Activated CD4-positive, alpha-beta T cell treated with anti-CD3 and anti-CD28 coated beads, Interleukin-2, amount 50 U/mL, for 4 hours (primary cell): Measurements from ENCODE around the gene OCSTAMP.

Source experiments
- DNase-seq, 2 experiments: peaks; one replicate each; pipeline ENCODE4 v3.0.0-alpha.2; 2020

OCSTAMP gene, protein sequence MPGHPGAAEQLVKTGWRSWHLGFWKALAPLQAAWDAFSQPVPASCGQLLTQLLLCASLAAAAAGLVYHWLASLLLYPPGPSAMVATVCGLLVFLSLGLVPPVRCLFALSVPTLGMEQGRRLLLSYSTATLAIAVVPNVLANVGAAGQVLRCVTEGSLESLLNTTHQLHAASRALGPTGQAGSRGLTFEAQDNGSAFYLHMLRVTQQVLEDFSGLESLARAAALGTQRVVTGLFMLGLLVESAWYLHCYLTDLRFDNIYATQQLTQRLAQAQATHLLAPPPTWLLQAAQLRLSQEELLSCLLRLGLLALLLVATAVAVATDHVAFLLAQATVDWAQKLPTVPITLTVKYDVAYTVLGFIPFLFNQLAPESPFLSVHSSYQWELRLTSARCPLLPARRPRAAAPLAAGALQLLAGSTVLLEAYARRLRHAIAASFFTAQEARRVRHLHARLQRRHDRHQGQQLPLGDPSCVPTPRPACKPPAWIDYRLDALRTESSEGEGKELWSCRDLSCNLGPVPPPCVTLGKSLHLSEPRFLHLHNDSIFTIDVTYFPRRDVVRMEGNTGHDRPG

GRCh38 chr20:46550461-46550860 is at the start of gene OCSTAMP:
Gene OCSTAMP (minus strand): TSS chr20:46550654. CDS start chr20:46550560, 94 bp downstream.
- DNase-seq = no peak

- no peak for DNase-seq
These were observed 49.0 kb upstream of the OCSTAMP start for GRCh38 chr20:46599227-46599987.

DNA sequence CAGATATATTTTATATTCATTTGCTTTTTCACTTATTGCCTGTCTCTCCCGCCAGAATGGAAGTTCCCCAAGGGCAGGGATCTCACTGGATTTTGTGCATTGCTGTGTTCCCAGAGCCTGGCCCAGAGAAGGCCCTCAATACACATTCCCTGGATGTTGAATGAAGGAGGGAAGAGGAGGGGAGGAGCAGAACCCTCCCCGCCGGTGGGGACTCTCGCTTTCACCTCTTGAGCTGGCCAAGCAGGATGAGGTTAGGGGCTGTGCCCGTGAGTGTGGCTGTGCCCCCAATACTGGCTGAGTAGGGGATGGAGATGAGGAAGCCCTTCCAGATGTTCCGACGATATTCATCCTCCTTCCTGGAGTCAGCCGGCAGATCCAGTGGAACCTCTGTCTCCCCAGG is 45.5 kb upstream of the OCSTAMP start:
- no peak for DNase-seq

DNA sequence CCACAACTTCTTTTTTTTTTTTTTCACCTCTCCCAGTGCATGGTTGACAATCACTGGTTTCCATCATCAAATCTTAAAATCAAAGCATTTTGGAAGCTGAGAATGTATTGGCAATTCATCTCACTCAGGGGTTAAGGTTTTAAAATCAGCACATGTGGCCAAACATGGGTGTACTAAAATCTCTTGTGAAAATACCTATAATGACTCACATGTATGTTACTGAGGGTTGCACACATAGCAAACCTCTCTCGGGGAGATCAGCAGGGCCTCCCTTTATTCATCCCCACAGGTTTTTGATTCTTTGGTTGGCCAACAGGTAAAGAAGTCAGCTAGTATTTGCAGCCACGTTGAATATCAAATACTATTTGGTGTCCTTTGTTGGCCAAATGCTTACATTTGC is 44.3 kb upstream of the OCSTAMP start:
- DNase-seq = no peak

DNA sequence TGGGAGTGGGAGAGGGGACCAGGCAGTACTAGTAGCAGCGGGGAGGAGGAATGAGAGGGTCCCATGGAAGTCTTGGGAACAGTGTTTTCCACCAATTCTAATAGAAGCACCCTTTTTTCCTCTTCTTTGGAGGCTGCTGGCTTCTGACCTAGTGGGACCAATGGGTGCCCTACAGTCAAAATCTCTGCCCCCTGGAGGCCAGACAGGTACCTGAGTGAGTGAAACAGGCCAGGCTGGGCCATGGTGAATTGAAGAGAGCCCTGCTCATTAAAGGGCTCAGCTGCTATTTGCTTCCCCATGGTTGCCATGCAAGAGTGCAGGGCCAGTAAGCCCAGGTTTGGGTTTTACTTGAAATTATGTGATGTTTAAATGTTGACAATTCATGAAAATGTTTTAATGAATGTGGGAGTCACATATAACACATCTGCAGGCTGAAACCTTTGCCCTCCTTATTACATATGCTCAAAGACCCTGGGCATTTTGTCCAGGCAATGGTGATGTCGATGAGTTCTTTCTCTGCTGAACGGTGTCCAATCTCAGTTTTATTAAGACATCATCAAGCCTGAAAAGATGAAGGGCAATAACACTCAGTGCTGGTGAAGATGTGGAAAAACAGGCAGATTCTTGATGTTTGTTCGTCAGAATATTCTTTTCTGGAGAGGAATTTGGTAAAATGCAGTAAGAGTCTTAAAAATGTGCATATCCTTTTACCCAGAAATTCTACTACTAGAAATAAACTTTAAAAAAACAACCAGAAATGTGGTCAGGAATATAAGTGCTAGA is 42.3 kb upstream of the OCSTAMP start:
- DNase-seq = no peak

DNA sequence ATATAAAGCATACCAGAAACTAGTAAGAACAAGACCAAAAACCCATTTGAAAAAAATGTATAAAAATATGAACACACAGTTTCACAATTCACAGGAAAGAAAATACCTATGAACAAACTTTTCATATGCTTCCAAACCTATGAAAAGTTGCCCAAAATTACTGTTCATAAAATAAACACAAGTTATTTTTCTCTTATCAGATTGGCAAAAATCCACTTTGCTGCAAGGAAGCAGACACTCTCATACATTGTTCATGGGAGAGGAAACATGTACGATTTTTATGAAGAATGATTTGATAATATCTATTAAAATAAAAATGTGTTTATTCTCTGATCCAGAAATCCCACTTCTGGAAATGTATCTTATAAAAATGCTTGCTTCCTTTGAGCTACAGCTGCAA is 40.0 kb upstream of the OCSTAMP start:
- DNase-seq = no peak

DNA sequence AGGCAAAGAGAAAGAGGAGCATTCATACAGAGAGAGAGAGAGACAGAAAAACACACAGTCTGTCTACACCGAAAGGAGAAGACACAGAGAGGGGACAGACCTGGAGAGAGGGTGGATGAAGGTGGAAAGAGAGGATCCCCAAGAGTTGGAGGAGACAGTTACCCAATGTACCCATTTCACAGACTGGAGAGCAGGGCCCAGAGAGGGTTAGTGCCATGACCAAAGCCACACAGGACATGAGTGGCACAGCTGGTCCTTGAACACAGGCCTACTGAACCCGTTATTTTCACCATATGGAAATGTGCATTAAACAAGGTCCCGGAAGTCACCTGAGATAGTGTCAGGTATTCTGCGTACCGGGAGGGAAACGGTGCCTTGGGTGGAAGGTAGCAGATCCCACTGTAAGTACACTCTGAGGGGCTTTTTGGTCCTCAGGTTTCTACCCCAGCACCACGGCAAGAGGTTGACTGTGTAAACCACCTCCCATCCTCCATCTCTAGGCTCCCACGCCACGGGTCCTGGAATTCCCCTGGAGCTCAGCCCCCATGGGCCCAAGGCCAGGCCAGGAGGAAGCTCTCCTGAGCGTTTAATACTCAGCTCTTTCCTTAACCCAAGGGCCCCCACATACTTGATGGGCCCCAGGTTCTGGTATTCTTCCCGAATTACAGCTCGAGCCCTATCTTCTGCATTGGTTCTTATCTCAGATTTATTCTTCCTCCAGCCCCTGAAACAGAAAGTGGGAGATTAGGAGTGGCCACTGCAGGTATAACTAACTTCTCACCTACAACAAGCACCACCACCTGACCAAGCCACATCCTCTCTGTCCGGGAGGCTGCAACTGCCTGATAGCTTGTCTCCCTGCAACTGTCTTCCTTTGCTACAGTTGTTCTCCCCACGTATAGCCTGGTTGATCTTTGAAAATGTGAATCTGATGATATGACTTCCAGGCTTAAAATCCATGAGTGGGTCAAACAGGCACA is 38.4 kb upstream of the OCSTAMP start:
- no peak for DNase-seq

DNA sequence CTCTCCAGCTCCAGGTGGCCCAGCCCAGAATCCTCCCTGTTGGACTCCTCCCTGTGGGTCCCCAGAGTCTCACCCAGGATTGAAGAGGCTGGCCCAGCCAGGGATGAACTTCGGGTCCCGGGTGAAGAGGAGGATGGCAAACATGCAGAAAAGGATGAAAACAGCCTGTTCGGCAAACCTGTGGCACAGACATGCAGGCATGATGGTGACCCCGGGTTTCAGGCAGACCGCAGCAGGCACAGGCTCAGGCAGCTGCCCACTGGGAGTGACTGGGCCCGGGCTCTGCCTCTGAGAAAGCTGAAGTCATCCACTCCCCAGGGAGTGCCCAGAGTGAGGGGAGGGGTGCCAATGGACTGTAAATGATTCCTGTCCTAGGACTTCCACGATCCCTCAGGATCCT is 37.5 kb upstream of the OCSTAMP start:
- DNase-seq = no peak

GRCh38 chr20:46586724-46587123 is 36.3 kb upstream of the OCSTAMP start:
- no peak for DNase-seq

DNA sequence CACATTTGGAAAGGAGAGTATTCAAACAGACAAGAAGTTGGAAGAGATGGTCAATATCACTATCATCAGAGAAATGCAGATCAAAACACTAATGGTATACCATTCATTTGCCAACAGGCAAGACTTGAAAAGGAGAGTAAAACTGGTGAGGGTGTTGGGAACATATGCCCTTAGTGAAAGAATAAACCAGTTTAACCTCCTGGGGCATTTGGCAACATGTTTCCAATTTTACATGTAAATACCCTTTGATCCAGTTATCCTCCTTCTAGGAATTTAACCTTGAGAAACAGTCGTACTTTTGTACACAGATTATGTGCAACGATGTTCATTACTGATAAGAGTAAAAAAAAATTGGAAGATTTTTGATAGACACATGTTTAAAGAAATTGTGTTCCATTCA is 34.1 kb upstream of the OCSTAMP start:
- DNase-seq = no peak

DNA sequence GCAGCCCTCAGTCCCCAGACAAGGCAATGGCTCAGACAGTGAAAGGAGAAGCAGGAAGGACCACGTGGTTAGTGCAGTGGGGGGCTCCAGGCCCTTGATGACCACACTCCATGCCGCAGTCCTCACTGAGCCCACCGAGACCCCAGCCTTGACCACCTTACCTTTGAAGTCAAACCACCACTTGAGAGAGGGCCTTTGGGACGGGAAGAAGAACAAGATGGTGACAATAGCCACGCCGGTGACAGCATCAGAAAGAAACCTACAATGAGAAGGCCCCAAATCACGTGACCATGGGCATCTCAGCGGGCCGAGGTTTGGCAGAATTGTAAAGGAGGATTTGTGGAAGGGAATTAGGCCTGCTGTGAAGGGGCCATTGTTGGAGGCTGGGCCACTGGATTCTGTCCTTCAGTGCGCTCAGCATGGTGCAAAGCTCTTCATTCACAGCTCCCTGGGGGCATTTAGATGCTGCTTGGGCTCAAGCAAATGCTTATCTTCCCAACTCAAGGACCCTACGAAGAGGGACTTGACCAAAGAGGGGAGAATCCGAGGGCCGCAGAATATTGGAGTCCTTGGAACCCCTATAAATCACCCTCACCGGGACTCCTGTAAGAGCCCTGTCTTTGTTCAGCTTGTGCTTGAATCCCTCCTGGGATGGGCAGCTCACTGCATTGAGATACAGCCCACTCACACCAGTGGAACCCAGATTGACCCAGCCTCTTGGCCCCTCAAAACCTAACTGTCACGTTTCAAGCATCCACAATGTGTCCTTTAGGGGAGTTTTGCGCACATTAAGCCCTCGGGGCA is 33.2 kb upstream of the OCSTAMP start:
- DNase-seq = no peak

- DNase-seq = no peak
These were observed 32.2 kb upstream of the OCSTAMP start for GRCh38 chr20:46582648-46583047.

GRCh38 chr20:46581391-46581790 is 30.9 kb upstream of the OCSTAMP start:
- no peak for DNase-seq

DNA sequence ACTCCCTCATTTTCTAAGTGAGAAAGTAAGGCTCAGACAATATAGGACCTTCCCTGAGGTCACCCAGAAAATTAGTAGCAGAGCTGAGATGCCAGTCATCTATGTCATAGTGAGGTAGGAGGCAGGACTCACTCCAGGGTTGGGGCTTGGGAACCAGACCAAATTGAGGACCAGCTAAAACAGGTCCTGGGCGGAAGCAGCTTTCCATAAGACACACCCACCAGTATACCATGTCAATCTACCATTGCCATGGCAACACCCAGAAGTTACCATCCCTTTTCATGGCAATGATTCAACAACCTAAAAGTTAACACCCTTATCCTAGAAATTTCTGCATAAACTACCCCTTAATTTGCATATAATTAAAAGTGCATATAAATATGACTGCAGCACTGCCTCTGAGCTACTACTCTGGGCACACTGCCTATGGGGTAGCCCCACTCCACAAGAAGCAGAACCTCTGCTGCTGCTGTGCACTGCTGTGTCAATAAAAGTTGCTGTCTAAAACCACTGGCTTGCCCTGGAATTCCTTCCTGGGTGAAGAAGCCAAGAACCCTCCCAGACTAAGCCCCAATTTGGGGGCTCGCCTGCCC is 30.3 kb upstream of the OCSTAMP start:
- DNase-seq = no peak

DNA sequence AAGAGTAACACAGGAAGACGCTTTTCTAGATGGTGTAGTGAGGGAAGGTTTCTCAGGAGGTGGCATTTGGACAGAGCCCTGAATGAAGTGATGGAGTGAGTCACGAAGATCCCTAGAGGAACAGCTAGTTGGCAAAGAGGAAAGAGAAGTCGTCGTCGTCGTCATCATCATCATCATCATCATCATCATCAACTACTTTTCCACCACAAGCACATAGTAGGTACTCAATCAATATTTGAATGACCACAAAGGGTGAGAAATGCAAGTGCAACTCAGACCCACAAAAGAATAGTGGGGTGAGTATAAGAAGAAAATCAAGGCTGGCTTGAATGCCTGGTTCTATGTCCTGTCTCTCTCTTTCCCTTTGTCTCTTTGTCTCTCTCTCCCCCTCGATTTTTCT is 28.3 kb upstream of the OCSTAMP start:
- DNase-seq = no peak

GRCh38 chr20:46576774-46577395 is 26.4 kb upstream of the OCSTAMP start:
- no peak for DNase-seq

DNA sequence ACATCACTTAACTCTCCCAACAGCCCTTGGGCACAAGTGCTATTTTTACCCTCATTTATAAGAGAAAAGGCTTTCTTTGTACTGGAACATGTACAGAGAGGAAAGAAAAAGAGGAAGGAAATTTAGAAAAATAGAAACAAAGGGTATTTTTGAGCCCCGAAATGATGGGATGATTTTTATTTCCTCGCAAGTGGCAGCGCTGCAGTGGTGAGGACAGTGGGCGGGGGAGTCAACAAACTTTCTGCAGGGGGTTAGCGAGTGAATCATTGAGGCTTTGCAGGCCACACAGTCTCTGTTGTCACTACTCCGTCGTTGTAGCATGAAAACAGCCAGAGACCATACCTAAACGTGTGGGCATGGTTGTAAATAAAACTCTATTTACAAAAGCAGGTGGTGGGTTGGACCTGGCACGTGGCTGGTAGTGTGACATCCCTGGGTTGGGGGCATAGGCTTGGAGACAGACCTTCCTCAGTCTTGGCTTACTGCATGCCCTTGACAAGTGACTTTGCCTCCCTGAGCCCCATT is 25.5 kb upstream of the OCSTAMP start:
- no peak for DNase-seq

DNA sequence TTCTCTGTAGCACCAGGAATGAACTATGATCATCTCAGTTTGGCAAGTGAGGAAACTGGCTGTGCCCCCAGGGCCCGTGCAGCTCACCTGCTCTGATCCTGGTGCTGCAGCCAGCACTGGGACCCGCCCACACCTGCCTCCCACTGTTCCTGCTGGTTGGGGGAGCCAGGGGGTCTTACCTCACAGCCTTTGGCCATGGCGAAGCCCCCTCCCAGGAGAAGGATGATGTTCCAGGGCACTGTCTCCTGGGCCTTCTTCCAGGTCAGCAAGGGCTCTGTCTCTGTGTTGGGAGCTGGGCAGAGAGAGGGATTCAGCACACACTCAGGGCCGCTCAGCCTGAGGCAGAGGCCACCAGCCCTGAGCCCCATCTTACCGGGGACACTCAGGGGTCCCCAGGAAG is 24.9 kb upstream of the OCSTAMP start:
- no peak for DNase-seq

DNA sequence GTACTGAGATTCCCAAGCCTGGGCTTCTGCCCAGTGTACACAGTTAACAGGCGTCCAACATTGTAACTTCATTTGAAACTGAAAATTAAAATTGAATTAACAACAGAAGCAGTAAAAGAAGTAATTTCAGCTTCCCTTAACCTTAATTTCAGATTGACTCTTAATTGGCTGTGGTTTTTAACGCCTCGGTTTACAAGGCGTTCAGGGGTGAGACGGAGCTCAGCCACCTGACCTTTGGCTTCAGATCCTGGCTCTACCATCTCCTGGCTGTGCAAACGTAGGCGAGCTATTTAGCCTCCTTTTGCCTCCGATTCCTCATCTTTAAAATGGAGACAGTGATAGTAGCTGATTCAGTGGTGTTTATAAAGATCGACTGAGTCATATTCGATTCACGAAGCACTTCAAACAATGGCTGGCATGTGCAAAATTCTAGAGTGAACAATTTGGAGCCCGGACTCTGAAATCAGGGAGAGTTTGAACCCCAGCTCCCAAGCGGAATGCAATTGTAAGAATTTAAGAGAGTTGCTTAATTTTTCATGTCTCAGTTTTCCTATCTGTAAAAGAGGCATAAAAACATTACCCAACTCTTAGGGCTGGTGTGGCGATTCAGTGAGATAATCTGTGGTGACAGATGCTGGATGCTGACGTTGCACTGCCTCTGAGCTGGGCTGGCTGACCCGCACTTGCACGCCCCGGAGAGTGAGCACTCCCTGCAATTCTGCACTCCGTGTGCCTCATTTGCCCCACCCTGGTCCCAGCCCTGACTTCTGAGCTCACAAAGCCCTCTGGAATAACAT is 23.5 kb upstream of the OCSTAMP start:
- DNase-seq = no peak
